GM10847 (cell line): ENCODE measurements around the gene SMC1B.

Source experiments
- POLR2A ChIP-seq: IDR thresholded peaks from 2 replicates; pipeline ENCODE4 v1.6.1; 2011; ENCODE audit not compliant: insufficient read length; ENCODE audit errors: extremely low read depth

Gene SMC1B

GRCh38 chr22:45304971-45305370 lies 108.4 kb downstream of the SMC1B start:
- TF ChIP-seq POLR2A = no peak

- TF ChIP-seq POLR2A = no peak
Observed at GRCh38 chr22:45303181-45303580, 110.2 kb downstream of the SMC1B start.

- no peak for TF ChIP-seq POLR2A
Observed at GRCh38 chr22:45302751-45303150, 110.6 kb downstream of the SMC1B start.

DNA sequence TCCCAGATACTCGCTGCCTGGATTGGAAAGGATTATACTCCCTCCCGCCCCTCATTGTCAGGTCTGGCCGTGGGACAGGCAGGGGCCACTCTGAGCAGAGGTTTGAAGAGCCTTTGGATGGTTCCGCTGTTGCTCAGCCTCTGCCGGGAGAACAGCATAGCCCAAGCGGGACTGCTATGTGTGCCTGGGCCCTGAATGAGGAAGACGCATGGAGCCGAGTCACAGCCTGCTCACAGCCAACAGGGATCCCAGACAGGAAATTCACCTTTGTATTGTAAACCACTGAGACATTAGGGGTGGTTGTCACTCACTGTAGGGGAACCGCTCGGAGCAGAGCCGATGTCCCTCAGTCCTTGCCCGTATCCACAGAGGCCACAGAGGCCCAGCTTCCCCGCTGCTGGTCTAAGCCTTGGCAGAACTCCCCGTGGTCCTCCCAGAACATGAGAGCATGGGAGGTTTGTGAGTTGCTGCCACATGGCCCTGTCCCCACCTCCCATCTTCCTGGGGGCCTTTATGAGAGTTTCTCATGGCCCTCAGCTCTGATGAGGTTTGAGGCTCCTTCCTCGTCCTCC lies 114.4 kb downstream of the SMC1B start:
- no peak for TF ChIP-seq POLR2A

DNA sequence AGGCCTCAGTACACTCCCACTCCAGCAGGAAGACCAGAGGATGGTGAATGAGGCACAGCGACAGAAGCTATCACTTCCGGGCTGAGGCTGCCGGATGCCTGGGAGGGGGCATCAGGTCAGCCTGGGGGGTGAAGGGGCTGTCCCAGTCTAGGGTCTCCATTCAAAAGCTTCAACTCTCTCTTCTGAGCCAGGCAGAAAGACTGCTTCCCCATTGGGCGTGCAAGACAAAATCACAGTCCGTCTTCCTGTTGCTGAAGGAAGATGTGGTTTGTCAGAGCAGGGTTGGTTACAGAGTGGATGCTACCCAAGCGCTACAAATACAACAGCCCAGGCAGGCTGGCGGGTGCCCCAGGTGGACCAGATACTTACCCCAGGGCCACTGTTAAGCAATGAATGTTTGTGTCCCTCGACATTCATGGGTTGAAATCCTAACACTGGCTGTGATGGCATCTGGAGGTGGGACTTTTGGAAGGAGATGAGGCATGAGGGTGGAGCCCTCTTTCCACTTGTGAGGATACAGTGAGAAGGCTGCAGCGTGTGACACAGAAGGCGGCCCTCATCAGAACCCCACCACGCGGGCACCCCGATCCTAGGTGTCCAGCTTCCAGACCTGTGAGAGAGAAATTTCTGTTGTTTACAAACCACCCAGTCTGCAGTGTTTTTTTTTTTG lies 116.6 kb downstream of the SMC1B start:
- TF ChIP-seq POLR2A = no peak

GRCh38 chr22:45295492-45295891 lies 117.9 kb downstream of the SMC1B start:
- TF ChIP-seq POLR2A = no peak
